HepG2 (cell line): Measurements from ENCODE around the gene CXCR5. TPM values are rescaled to one million over a fixed set of nuclear protein-coding genes. Genes with fewer than 3 reads are reported as not detected.
A peak's percentile ranks its signal among the peaks of the same experiment; 100 is the strongest.

Experiments used
- EEA1 ChIP-seq: sonication (generic); formaldehyde crosslinking; IDR thresholded peaks from 2 replicates; pipeline ENCODE4 v1.5.1; 2020; ENCODE audit warnings: mild to moderate bottlenecking, missing genetic modification reagents, borderline replicate concordance
- GATAD2A ChIP-seq: IDR thresholded peaks from 2 replicates; pipeline ENCODE4 v1.6.1; 2016
- KDM2A ChIP-seq: sonication (generic); formaldehyde crosslinking; IDR thresholded peaks from 2 replicates; pipeline ENCODE4 v1.4.0; 2020; ENCODE audit warnings: low read depth, missing genetic modification reagents, borderline replicate concordance
- KLF12 ChIP-seq: sonication (generic); formaldehyde crosslinking; IDR thresholded peaks from 2 replicates; pipeline ENCODE4 v1.4.0; 2020; ENCODE audit warnings: missing genetic modification reagents, borderline replicate concordance
- KLF13 ChIP-seq: sonication (generic); formaldehyde crosslinking; IDR thresholded peaks from 2 replicates; pipeline ENCODE4 v1.4.0; 2020; ENCODE audit warnings: mild to moderate bottlenecking, missing genetic modification reagents
- MEF2D ChIP-seq: sonication (generic); formaldehyde crosslinking; IDR thresholded peaks from 2 replicates; pipeline ENCODE4 v1.5.1; 2020; ENCODE audit warnings: mild to moderate bottlenecking, missing genetic modification reagents
- MTF1 ChIP-seq: sonication (generic); formaldehyde crosslinking; IDR thresholded peaks from 2 replicates; pipeline ENCODE4 v1.5.0; 2020; ENCODE audit warnings: missing genetic modification reagents
- MYC ChIP-seq: sonication (generic); formaldehyde crosslinking; IDR thresholded peaks from 2 replicates; pipeline ENCODE4 v1.9.0; 2021; ENCODE audit warnings: missing genetic modification reagents, borderline replicate concordance
- SIN3B ChIP-seq: fragments of 150-350 bp; IDR thresholded peaks from 2 replicates; pipeline ENCODE4 v1.6.1; 2014; ENCODE audit warnings: low read length
- TARDBP ChIP-seq: sonication (generic); formaldehyde crosslinking; IDR thresholded peaks from 2 replicates; pipeline ENCODE4 v1.8.0; 2022; ENCODE audit warnings: mild to moderate bottlenecking, missing genetic modification reagents
- ZFP62 ChIP-seq: sonication (generic); formaldehyde crosslinking; IDR thresholded peaks from 2 replicates; pipeline ENCODE4 v1.4.0; 2020; ENCODE audit warnings: missing genetic modification reagents
- ZNF10 ChIP-seq: sonication (generic); formaldehyde crosslinking; IDR thresholded peaks from 2 replicates; pipeline ENCODE4 v1.4.0; 2020; ENCODE audit warnings: mild to moderate bottlenecking, low read depth, missing genetic modification reagents, borderline replicate concordance
- ZNF687 ChIP-seq: sonication (generic); formaldehyde crosslinking; IDR thresholded peaks from 2 replicates; pipeline ENCODE4 v1.5.1; 2020; ENCODE audit warnings: mild to moderate bottlenecking, missing genetic modification reagents, moderate library complexity
- polyA plus RNA-seq, 8 experiments: library from polyadenylated mRNA; depleted of rRNA in 3 of 8; stranded (reverse) in 7 of 8; unstranded in 1 of 8; fragments of >200 nt; fragmentation: Illumina TruSeq in 4 of 8; extraction: Trizol in 4 of 8; gene quantifications; 2 replicates each; pipeline versions ENCODE4 v1.2.1 to v1.2.3, GENCODE V29; 2011 to 2016; ENCODE audit warnings: low read depth in 4 of 8, missing spikeins in 1 of 8, mixed read lengths in 1 of 8; ENCODE audit not compliant: insufficient read depth in 1 of 8
- total RNA-seq, 5 experiments: library from RNA; depleted of rRNA; stranded (reverse); fragments of >200 nt; fragmentation: Illumina TruSeq; extraction: Trizol; gene quantifications; 2 replicates each; pipeline ENCODE4 v1.2.3, GENCODE V29; 2016; ENCODE audit warnings: low read depth in 1 of 5
- TF ChIP-seq, protein P1 (sequence below): sonication (generic); formaldehyde crosslinking; IDR thresholded peaks from 2 replicates; pipeline ENCODE4 v1.4.0; 2020; ENCODE audit warnings: low read depth, missing genetic modification reagents
- TF ChIP-seq, protein P2 (sequence below), 2 experiments: sonication (generic) in 1 of 2; formaldehyde crosslinking in 1 of 2; IDR thresholded peaks; 2 replicates each; pipeline versions ENCODE4 v1.6.1 to v1.9.0; 2014 to 2022; ENCODE audit warnings: antibody characterized with exemption in 1 of 2, borderline replicate concordance in 1 of 2, inconsistent platforms in 1 of 2, low read depth in 1 of 2, missing genetic modification reagents in 1 of 2

Gene CXCR5
- total and polyA plus RNA-seq, 2 of the 13 experiments (the other 11 are each of a cell fraction or from before 2014, with no cell fraction given) = not detected

- TF ChIP-seq EEA1 (no peak), ZFP62 (CRISPR knock-in tag) (no peak), MTF1 (CRISPR knock-in tag) (no peak), MYC (CRISPR knock-in tag) (peak; percentile 29; the same call in 1 of the 2 replicates), ZNF687 (CRISPR knock-in tag) (peak; percentile 63), KDM2A (CRISPR knock-in tag) (peak; percentile 53; the same call in 1 of the 2 replicates), ZNF10 (CRISPR knock-in tag) (no peak), SIN3B (no peak), KLF13 (CRISPR knock-in tag) (0 out of 2 replicates have a peak, but pooled peaks have one; percentile 29), KLF12 (CRISPR knock-in tag) (peak; percentile 76; the same call in 1 of the 2 replicates), MEF2D (CRISPR knock-in tag) (no peak), TARDBP (CRISPR knock-in tag) (0 out of 2 replicates have a peak, but pooled peaks have one; percentile 36), GATAD2A (peak; percentile 55; the same call in 1 of the 2 replicates)
- TF ChIP-seq, protein P1, sequence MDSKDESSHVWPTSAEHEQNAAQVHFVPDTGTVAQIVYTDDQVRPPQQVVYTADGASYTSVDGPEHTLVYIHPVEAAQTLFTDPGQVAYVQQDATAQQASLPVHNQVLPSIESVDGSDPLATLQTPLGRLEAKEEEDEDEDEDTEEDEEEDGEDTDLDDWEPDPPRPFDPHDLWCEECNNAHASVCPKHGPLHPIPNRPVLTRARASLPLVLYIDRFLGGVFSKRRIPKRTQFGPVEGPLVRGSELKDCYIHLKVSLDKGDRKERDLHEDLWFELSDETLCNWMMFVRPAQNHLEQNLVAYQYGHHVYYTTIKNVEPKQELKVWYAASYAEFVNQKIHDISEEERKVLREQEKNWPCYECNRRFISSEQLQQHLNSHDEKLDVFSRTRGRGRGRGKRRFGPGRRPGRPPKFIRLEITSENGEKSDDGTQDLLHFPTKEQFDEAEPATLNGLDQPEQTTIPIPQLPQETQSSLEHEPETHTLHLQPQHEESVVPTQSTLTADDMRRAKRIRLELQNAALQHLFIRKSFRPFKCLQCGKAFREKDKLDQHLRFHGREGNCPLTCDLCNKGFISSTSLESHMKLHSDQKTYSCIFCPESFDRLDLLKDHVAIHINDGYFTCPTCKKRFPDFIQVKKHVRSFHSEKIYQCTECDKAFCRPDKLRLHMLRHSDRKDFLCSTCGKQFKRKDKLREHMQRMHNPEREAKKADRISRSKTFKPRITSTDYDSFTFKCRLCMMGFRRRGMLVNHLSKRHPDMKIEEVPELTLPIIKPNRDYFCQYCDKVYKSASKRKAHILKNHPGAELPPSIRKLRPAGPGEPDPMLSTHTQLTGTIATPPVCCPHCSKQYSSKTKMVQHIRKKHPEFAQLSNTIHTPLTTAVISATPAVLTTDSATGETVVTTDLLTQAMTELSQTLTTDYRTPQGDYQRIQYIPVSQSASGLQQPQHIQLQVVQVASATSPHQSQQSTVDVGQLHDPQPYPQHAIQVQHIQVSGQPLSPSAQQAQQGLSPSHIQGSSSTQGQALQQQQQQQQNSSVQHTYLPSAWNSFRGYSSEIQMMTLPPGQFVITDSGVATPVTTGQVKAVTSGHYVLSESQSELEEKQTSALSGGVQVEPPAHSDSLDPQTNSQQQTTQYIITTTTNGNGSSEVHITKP (CRISPR knock-in tag) = no peak
- TF ChIP-seq, protein P2, sequence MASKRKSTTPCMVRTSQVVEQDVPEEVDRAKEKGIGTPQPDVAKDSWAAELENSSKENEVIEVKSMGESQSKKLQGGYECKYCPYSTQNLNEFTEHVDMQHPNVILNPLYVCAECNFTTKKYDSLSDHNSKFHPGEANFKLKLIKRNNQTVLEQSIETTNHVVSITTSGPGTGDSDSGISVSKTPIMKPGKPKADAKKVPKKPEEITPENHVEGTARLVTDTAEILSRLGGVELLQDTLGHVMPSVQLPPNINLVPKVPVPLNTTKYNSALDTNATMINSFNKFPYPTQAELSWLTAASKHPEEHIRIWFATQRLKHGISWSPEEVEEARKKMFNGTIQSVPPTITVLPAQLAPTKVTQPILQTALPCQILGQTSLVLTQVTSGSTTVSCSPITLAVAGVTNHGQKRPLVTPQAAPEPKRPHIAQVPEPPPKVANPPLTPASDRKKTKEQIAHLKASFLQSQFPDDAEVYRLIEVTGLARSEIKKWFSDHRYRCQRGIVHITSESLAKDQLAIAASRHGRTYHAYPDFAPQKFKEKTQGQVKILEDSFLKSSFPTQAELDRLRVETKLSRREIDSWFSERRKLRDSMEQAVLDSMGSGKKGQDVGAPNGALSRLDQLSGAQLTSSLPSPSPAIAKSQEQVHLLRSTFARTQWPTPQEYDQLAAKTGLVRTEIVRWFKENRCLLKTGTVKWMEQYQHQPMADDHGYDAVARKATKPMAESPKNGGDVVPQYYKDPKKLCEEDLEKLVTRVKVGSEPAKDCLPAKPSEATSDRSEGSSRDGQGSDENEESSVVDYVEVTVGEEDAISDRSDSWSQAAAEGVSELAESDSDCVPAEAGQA (IDR thresholded peaks at IDR 0.05; ENCODE audit: low read depth) = no peak
- TF ChIP-seq, protein P2 (CRISPR knock-in tag; IDR thresholded peaks at IDR 0.05; ENCODE audit: borderline replicate concordance) = no peak
These were observed 46.5 kb downstream of the CXCR5 start (continued) for GRCh38 chr11:118930094-118930712.
